GM12892 (cell line): ENCODE data around the gene ATOH8.

Experiments used
- POLR2A ChIP-seq: IDR thresholded peaks from 2 replicates; pipeline ENCODE4 v1.6.1; 2011; ENCODE audit warnings: low read depth, low read length, control low read depth
- POLR2AphosphoS5 ChIP-seq: IDR thresholded peaks from 2 replicates; pipeline ENCODE4 v1.6.1; 2011; ENCODE audit warnings: low read depth, low read length, control low read depth

- TF ChIP-seq POLR2A (no peak), POLR2AphosphoS5 (no peak)
These were observed 39.8 kb downstream of the ATOH8 start for GRCh38 chr2:85793584-85793983.
